GM21381 (cell line): ENCODE measurements around the gene NEUROD2.
"Not testable (repeated sequence)": the region's sequence is repeated elsewhere in the genome, so short reads cannot be mapped to it uniquely, and the experiment has no call there.

Experiments used
- ATAC-seq: cut with Tn5 transposase; IDR thresholded peaks from one replicate; pipeline ENCODE4 v1.9.1; 2021; ENCODE audit warnings: mild to moderate bottlenecking, moderate library complexity; ENCODE audit not compliant: unreplicated experiment

Gene NEUROD2

DNA sequence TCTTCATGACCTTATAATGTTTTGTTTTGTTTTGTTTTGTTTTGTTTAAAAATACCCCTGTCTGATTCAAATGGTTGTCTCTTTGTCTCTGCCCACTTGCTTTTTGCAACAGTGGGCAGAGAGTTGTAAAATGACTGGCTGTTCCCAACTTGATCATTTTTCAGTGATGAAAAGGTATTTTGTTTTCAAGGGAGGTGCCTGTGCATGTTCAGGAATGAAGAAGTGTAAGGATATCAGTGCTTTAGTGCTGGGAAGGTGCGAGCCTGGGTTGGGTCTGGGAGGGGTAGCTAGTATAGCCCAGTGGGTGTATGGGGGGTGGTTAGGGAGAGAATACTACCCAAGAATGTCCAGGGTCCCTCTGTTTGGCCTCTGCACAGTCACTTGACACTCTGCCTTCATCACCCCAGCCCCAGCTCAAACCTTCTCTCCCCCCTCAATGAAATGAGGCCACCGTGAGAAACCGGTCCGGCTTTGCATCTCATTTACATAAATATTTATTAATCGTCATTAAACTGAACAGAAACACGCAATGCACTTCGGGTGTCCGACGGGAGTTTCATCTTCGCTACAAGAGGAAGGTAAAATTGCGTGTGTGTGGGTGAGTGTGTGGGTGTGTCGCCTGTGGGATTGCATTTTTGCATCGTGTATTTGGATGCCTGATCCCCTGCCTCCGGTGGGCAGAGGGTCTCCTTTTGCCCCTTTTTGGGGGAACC lies 4.3 kb downstream of the NEUROD2 start:
- no peak for ATAC-seq

DNA sequence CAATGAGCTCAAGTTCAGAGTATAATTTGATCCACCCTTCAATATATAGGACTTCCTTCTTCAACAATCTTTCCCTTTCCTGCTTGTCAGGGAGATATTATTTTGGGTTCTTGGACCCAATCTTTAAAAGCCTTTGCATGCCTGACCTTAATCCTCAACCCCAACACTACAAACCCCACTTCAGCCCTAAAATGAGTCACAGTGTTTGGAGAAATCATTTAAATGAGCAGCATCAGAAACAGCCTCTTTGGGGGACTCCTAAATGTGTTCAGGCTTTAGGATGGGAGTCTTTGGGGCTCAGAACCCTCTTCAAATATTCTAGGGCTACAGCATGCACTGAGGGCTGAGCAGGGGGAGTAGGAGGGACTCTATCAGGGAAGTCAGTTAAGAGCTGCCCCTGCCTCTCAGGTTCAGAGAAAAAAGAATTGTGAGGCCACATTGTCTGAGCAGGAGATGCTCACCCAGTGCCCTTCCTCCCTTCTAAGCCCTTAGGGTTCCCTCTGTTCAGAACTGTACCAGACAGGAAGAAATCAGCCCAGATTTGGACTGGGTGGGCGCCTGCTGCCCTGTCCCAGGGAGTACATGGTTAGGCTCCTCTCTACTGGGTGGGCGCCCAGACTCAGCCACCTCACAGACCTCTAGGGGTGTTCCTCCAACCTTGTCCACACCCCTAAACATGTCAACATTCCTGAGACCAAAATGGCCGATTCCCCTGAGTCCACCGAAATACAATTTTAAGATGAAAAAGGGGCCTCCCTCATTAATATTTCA lies 5.0 kb downstream of the NEUROD2 start:
- no peak for ATAC-seq

DNA sequence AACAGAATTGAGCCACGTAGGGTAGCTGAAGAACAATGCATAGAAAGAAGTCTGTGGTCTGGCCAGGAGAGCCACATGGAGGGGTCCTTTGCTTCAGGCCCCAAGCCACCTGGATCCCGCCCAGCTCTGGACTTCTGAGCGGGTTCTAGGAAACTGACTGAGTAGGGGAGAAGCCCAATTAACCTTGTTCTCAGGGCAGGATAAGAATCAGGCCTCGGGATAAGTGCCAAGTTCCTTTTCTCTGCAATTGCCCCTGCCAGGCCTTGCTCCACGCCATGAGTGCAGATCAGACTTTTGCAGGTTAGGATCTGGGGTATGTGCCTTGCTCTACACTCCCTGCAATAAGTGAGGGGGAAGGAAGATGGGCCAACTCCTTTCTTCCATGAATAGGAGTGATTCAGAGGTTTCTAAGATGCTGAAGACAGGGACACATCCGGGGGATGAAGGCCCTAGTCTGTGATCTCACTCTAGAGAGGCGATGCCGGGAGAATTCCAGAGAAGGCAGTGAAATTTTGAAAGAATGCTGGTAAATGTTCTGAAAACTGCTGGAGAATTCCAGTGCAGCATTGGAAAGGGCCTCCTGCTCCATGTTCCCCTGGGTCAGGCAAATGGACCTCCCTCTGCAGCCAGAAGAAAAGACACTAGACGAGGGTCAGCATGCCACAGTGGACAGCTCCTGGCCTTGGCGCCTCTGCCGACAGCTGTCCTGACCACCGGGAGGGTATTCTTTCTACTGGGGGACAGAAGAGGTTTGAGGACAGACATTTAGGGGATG lies 5.8 kb downstream of the NEUROD2 start:
- no peak for ATAC-seq

DNA sequence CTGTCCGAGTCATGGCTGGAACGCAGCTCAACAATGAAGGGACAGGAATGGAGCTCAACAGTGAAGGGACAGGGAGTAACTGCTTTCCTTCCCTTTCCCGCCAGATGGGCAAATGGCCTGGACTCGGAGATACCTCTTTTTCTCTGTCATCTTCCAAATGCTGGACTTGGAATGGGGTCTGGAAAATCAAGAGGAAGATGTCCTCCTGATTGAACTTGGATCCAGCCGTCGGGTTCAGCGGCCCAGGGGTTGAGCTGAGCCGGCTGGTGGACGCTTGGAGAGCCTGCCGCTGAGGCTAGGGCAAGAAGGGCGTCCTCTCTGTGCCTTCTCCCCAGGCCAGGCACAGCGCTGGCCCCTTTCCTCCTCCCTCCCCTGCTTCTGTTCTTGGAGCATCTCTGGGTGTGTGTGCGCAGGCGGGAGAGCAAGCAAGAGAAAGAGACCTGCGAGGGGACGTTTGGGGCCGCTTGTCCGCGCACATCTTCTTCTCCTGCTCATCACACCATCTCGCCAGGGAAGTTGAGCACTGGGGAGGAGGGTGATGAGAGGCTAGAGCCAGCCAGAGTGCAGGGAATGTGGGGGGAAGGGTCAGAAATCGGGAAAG lies 6.6 kb downstream of the NEUROD2 start:
- ATAC-seq = no peak

DNA sequence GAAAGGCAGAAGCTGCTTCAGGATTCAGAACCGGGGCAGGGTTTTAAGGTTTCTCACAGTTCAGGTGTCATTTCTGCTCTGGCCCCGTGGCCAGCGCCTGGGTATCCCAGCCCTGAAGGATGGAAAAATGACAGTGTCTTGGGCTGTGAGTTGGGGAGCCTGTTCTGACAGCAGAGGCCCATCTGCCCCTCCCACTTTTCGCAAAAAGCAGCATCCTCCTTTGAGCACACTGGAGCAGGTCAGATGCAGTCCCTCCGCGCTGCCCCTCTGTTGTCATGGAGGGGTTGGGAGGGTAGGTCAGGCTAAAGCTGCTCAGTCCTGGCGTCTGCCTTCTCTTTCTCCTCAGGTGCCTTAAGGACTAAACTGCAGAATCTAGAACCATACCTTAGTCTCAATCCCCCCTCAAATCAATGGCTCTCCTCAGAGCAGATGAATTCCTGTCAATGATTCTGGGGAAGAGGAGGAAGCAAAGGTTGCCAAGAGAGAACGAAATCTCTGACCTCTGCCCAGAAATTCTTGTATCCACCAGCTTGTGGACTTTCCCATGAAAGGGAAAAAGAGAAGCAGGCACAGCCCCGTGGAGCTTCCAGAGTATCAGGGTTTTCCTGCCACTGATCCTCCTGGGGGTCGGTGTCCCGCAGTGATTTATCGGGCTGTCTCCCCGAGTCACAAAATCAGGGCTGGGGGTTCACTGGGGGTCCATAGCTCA lies 7.3 kb downstream of the NEUROD2 start:
- ATAC-seq = no peak

DNA sequence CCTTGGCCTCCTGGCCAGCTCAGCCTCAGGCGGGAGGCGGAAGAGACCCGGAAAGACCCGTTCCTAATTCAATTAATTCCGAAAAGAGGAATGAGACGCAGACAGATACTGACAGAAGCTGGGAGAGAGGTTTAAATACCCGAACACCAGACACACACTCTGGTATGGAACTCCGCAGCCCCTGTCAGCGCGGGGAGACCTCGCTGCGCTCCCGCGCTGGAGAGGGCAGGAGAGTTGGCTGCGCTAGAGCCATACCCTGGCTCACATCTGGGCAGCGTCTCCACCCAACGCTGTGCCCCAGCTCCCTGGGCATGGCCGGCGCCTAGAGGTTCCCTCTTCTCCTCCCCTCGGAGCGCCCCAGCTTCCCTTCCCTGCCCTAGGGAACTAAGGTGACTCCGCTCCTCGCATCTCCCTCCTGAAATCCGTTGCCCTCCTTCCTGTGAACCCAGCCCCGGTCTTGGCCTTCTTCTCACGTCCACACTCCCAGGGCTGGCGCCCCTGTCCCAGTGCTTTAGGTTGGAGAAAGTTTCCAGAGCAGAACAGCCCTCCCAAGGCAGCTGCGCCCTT lies 8.0 kb downstream of the NEUROD2 start:
- ATAC-seq = no peak

DNA sequence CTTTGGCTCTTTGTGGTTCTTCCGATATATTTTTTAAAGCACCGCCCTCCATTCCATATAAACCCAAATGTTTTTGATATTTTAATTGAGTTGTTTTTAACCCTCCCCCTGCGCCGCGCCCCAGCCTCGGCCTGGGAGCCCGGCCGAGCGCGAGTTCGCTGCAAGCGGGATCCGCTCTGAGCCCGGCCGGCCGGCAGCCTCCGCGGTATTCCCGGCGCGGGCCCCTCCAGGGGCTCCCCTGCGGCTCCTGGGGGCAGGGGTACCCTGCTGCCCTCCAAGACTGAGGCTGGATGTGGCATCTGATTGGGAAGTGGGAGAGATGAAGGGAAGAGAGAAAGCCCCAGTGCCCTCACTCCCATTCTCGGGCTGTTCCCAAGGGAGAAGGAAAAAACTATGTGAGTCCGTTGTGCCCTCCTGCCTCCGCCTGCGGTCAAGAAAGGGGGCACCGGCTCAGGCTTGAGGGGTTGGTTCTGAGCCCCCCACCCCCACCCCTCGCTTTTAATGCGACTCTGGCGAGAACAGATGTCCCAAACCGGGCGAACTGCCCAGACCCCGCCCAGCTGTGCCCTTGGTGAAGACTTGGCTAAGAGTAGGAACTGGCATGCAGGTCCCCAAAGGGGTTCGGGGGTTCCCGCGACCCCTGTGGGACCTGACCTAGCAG lies 8.6 kb downstream of the NEUROD2 start:
- ATAC-seq = no peak

DNA sequence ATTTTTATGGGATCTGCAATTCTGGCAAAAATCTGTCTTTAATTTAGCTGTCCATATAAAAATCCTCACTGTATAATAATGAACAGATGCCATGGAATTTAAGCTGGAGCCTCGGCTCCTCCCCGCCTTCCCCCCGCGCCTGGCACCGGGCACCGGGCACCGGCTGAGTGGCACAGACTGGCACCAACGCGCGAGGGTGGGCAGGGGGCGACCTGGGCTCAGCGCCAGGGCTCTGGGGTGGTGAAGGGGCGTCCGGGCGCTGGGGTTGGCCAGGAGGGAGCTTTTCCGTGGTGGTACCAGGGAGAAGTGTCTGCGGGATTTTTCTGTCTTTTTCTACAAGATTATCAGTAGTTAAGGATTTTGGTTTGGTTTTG lies 9.1 kb downstream of the NEUROD2 start:
- no peak for ATAC-seq

DNA sequence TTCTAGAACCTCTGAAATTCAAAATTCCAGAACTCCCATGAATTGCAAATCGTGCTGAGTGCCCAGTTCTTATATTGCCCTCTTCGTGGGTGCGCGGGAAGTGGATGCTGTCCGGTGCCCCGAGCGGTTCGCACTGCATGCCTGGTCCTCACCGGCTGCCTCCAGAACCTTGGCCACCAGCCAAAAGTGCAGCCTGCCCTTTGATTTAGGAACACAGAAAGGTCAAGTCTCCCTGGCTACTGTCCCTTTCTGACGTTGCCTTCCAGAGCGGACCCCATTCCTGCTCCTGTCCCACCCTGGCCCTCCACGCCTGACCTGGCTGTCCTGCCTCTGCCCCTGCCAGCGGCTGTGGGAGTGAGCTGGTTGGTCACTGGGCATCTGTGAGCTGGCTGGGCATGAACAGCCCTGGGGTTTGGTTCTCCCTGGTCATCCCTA lies 9.7 kb downstream of the NEUROD2 start:
- no peak for ATAC-seq

DNA sequence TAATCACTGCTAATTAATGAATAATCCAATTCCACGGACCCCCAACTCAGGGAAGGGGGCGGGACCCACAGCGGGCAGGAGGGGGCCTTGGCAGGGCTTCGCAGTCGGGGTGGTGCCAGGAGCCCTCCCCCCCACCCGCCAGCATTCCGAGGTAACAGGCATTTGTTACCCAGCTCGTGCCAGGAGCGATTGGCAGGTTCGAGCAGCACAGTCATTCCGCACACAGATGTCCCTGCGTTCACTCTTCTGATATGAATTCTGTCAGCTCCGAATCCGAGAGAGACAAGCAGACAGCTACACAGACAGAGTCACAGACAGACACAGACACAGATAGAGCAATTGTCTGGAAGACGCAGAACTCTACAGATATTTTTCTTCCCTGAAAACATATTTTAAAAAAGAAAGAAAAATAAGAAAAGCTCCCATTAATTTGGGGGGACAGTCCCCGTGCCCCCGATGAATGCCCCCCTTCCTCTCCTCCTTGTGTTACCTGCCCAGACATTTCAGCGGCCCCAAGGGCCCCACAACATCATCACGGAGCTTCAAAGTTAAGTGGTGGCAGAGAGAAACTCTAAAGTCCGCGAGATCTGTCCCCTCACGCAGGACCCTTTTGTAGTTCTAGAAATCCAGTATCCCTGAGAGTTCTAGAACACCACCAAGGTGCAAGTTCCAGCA lies 10.2 kb downstream of the NEUROD2 start:
- no peak for ATAC-seq

DNA sequence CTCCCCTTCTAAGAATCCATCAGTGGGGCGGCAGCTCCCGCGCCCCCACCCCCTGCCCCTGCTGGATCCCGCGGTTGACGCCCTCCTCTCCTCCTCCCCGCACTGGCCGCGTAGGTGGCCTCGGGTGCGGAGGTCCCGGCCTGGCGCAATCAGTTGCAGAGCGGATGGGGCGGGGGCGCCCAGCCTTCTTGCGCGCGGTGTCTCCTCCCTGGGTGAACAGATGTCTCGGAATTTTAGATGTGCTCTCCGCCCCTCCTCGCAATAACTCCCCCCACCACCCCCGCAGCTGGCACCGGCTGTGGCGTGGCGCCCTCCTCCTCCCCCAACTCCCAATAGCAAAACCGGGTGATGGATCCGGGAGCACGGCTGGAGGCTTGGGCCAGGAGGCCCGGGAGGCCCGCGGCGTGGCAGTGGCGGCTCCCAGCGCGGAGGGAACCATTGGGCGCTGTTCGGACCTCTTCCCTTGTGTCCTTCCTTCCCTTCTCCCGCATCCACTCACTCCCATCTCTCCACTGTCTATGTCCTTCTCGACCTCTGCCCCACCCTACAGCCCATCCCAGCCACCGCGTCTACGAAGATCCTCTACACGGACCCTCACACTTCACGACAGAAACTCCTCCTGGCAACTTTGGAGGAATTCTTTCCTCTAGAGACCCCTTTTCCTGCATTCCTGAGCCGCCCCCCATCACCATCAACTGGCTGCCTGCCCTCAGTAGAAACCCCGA lies 11.0 kb downstream of the NEUROD2 start:
- ATAC-seq = no peak

DNA sequence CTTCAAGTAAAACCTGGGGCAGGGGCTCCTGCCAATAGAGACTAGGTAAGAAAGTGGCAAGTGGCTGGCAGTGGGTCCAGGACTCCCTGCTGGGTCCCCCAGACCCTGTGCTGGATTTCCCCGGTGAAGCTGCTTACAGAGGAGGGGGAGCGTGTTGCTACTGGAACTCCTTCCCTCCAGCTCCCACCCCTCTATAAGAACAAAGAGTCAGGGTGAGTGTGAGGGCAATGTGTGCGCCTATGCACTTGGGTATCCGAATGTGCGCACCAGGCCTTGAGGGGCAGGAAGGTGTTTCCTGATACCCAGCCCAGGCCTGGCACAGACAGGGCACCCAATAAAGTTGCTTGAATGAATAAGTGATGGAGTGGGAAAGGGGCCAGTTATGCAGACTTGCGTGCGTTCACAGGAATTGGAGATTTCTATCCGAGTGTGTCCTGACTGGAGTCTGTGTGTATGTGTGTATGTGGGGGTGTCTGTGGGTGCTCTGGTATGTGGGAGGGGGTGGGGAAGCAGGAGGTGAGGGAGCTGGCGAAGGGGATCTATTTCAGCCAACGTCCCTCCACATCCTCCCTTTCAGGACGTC lies 11.7 kb downstream of the NEUROD2 start:
- ATAC-seq = no peak

DNA sequence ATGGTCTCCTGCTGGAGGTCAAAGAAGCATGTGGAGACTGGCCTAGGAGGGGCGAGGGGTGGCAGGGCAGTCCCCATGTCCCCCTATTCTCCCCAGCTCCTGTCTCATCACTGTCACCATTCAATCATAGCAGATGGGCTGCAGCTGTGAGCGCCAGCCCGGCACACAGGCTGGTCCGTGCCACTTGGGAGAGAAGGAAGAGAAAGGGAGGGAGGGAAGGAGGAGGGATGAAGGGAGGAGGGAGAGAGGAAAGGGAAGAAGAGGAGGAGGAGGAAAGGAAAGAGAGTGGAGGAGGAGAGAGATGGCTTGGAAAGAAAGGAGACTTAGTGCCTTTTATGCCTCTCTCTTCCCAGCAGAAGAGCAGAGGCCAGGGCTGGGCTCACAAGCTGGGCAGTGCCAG lies 12.4 kb downstream of the NEUROD2 start:
- ATAC-seq = no peak

DNA sequence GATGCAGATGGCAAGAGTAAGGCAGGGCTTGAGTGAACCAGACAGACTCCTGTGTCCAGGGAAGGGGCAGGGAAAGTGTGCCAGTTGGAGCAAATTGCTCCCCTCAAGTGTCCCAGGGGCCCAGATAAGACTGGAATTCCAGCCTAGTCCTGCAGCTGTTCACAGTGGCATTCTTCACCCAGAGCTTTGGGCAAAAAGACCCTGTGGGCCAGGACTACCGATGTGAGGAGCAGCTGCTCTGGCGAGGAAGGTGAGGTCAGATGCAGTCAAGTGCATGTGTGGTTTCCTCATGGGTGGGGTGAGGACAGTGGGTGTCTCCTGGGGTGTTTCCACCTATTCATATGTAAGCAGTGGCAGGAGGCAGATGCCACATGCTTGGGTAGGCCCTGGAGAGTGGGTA lies 14.3 kb downstream of the NEUROD2 start:
- ATAC-seq = no peak

DNA sequence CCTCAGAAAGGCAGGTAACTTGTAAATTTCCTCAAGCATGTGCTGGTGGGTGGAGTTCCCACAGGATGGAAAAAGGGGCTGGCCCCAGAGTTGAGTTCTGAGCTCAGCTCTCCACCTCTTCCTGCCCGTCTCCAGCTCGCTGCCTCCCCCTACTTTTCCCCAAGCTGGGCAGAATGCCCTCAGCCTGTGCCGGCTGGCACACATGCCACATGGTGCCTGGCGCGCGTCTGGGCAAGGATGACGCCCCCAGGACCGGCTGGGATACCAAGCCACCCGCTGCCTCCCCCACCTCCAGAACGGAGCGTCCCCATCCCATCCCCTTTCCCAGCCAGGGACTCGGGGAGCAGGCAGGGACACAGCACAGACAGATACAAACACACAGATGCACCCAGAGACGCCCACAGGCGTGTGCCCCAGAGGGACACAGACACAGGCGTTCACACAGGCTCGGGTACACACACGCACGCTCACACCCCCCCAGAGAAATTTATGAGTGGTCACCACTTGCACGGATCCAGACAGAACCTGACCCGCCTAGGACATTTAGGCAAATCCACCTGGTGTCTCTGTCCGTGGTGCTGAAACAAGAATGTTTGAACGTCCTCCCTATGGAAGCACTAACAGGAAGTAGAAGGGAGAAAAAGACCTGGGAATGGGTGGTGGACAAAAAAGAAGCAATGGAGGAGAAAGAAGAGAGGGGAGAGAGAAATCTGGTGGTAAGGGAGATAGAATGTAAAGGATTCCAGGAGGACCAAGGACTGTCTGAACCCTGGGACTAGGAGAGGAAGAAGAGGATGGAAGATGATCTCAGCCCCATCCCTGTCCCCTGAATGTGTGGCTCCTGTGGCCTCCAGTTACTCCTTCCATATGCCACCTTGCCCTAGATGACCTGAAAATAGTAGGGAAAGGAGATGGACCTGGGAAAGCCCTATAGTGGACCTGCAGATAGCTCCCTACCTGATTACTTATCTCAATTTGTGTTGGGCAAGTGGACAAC lies 15.5 kb downstream of the NEUROD2 start:
- no peak for ATAC-seq

DNA sequence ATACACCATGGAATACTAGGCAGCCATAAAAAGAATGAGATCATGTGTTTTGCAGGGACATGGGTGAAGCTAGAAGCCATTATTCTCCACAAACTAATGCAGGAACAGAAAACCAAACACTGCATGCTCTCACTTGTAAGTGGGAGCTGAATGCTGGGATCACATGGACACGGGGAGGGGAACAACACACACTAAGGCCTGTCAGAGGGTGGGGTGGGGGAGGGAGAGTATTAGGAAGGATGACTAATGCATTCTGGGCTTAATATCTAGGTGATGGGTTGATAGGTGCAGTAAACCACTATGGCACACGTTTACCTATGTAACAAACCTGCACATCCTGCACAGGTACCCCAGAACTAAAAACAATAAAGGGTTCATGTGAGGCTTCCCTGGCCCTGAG lies 17.5 kb downstream of the NEUROD2 start:
- not testable (repeated sequence) for ATAC-seq

DNA sequence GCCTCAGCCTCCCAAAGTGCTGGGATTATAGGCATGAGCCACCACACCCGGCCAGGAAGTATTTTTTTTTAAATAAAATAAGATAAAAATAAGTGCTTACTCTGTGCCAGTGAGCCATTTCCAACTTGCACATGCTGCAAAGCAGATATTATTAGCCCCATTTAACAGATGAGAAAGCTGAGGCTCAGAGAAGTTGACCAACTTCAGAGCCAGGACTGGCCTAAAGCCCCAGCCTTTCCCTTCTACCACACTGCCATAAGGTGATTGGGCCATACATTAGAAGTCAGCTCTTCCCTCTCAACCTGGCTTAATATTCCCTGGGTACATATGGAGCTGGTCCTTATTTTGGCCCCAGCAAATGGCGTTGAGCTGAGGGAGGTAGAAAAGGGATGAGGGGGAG lies 25.1 kb downstream of the NEUROD2 start:
- no peak for ATAC-seq
